ENCODE results near the gene TCTN3. TPM values are rescaled to one million over a fixed set of nuclear protein-coding genes. Genes with fewer than 3 reads are reported as not detected.

TCTN3 gene, protein sequence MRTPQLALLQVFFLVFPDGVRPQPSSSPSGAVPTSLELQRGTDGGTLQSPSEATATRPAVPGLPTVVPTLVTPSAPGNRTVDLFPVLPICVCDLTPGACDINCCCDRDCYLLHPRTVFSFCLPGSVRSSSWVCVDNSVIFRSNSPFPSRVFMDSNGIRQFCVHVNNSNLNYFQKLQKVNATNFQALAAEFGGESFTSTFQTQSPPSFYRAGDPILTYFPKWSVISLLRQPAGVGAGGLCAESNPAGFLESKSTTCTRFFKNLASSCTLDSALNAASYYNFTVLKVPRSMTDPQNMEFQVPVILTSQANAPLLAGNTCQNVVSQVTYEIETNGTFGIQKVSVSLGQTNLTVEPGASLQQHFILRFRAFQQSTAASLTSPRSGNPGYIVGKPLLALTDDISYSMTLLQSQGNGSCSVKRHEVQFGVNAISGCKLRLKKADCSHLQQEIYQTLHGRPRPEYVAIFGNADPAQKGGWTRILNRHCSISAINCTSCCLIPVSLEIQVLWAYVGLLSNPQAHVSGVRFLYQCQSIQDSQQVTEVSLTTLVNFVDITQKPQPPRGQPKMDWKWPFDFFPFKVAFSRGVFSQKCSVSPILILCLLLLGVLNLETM
- polyA plus RNA-seq: 41.2 to 45.0 TPM (median 43.0 TPM) in 3 replicates
- polyA plus RNA-seq (2011; ENCODE audit: low read depth): 6.4 TPM
- polyA plus RNA-seq (2011; cell fraction: cytosol; rRNA removed): 25.6 and 42.8 TPM in 2 replicates
- polyA plus RNA-seq (2011; cell fraction: nucleus; rRNA removed): 60.5 and 66.8 TPM in 2 replicates
- 19.5 and 27.1 TPM in 2 replicates for polyA plus RNA-seq (2012; ENCODE audit: low replicate concordance)
- 45.9 to 51.6 TPM (median 51.5 TPM) in 3 replicates for polyA minus RNA-seq
- 44.5 TPM for polyA minus RNA-seq (2011; cell fraction: cytosol; rRNA and poly(A)+ RNA removed)
- 42.4 and 53.4 TPM in 2 replicates for polyA minus RNA-seq (2011; cell fraction: nucleus; rRNA and poly(A)+ RNA removed)

DNA sequence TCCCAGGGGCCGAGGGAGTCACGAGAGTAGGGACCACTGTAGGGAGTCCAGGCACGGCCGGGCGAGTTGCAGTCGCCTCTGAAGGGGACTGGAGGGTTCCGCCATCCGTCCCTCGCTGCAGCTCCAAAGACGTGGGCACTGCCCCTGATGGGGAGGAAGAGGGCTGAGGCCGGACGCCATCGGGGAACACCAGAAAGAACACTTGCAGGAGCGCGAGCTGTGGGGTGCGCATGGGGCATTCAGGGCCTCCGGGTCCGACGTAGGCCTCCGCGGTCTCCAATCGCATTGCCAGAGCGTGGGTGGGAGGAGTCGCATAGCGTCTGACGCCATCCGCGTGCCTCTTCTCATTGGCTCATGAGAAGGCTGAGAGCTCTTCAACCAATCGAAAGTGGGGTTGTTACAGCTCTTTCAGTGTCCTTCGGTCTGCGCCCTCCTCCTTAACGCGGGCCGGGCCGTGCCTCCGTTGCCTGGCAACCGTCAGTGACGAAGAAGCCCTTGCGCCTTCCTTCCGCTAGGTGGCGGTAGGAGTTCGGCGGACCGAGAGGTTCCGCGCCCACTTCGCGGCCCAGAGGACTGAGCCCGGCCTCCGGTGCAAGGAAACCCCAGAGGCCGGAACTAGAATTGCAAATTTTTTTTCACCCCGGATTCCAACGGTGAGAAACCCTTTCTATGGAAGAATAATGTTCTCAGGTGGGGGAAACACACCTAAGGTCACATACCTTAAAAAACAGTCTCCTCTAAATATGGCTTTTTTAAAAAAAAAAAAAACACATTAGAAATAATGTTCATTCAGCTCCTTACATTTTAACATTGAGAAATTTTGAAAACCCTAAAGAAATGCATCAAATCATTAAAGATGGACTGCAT is at the start of gene TCTN3:
TCTN3 (minus strand) TSS at position 260 of the 867 bp plus-strand sequence; CDS start at position 232, 28 bp downstream.
- H3K9ac ChIP-seq (ENCODE audit: control insufficient read depth, extremely low read depth, insufficient read depth, low read length): peak within 1 kb of the TSS; percentile 94
- TF ChIP-seq, protein P1, sequence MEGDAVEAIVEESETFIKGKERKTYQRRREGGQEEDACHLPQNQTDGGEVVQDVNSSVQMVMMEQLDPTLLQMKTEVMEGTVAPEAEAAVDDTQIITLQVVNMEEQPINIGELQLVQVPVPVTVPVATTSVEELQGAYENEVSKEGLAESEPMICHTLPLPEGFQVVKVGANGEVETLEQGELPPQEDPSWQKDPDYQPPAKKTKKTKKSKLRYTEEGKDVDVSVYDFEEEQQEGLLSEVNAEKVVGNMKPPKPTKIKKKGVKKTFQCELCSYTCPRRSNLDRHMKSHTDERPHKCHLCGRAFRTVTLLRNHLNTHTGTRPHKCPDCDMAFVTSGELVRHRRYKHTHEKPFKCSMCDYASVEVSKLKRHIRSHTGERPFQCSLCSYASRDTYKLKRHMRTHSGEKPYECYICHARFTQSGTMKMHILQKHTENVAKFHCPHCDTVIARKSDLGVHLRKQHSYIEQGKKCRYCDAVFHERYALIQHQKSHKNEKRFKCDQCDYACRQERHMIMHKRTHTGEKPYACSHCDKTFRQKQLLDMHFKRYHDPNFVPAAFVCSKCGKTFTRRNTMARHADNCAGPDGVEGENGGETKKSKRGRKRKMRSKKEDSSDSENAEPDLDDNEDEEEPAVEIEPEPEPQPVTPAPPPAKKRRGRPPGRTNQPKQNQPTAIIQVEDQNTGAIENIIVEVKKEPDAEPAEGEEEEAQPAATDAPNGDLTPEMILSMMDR (optimal IDR thresholded peaks at IDR 0.05 in 1 of 3, IDR thresholded peaks at IDR 0.05 in 1 of 3, conservative IDR thresholded peaks at IDR 0.05 in 1 of 3; ENCODE audit: extremely low read depth in 1 of 3, insufficient read depth in 2 of 3, low read length in 3 of 3): peak; percentile 99
- no peak for TF ChIP-seq EZH2 (IDR thresholded peaks at IDR 0.05; ENCODE audit: low read length)
- peak; percentile 98 for DNase-seq (ENCODE audit: low read depth, low spot score)
- peak within 1 kb of the TSS; percentile 81 for H3K27ac ChIP-seq (ENCODE audit: control insufficient read depth, insufficient read depth, low read length)
- H2AFZ ChIP-seq (ENCODE audit: control insufficient read depth, low read length): peak within 1 kb of the TSS; percentile 98
- no peaks in the 10 kb centered on the region for H3K9me1 ChIP-seq (ENCODE audit: control insufficient read depth, extremely low read depth, insufficient read depth, low read length)
- no peaks in the 10 kb centered on the region for H3K27me3 ChIP-seq (ENCODE audit: control insufficient read depth, extremely low read depth, insufficient read depth, low read length)
- peak; percentile 91 for FAIRE-seq
- H3K36me3 ChIP-seq (ENCODE audit: control insufficient read depth in 2 of 2, extremely low read depth in 1 of 2, insufficient read depth in 2 of 2, low read length in 2 of 2): peaks cover 0 to 12% of the 10 kb centered on the region in 2 experiments
- H3K9me3 ChIP-seq (ENCODE audit: control insufficient read depth, low read depth, low read length): no peaks in the 10 kb centered on the region
- peaks cover 28% of the 10 kb centered on the region for H3K79me2 ChIP-seq (ENCODE audit: control insufficient read depth, insufficient read depth, low read length)
- peaks cover 5% of the 10 kb centered on the region for H3K4me1 ChIP-seq (ENCODE audit: control insufficient read depth, extremely low read depth, insufficient read depth, low read length)
- H3K4me2 ChIP-seq (ENCODE audit: control insufficient read depth, extremely low read depth, insufficient read depth, low read depth, low read length): peak within 1 kb of the TSS; percentile 65
- H3K4me3 ChIP-seq (ENCODE audit: control insufficient read depth in 2 of 3, extremely low read depth in 1 of 3, insufficient read depth in 2 of 3, low read depth in 1 of 3, low read length in 3 of 3): peak within 1 kb of the TSS; percentile 70 to 90 (median 83)
- H4K20me1 ChIP-seq (ENCODE audit: control insufficient read depth, extremely low read depth, insufficient read depth, low read length): no peaks in the 10 kb centered on the region
- dilution Hi-C loops (cut with MboI; ENCODE audit: extremely low pct_ligation_motif_present, low sequenced_read_pairs): no loop called here

DNA sequence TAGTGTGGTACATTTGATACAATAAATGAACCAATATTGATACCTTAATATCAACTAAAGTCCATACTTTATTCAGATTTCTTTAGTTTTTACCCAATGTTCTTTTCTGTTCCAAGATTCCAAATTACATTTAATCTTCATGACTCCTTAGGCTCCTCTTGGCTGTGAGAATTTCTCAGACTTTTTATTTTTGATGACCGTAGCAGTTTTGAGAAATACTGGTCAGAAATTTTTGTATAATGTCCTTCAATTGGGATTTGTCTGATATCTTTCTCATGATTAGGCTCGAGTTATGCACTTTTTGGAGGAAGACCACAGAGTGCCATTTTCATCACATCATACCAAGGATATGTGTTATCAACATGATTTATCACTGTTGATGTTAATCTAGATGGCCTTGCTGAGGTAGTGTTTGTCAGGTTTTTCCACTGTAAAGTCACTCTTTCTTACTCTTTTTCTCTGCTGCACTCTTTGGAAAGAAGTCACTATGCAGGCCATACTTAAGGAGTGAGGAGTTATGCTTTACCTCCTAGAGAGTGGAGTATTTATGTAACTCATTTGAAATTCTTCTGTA is 49.3 kb upstream of the TCTN3 start:
- H3K9me1 ChIP-seq (ENCODE audit: control insufficient read depth, extremely low read depth, insufficient read depth, low read length): no peaks in the 10 kb centered on the region
- H2AFZ ChIP-seq (ENCODE audit: control insufficient read depth, low read length): no peak overlapping the region
- no peak overlapping the region for H3K4me2 ChIP-seq (ENCODE audit: control insufficient read depth, extremely low read depth, insufficient read depth, low read depth, low read length)
- dilution Hi-C loops (cut with MboI; ENCODE audit: extremely low pct_ligation_motif_present, low sequenced_read_pairs): no loop called here
- H3K9me3 ChIP-seq (ENCODE audit: control insufficient read depth, low read depth, low read length): no peaks in the 10 kb centered on the region
- H3K4me1 ChIP-seq (ENCODE audit: control insufficient read depth, extremely low read depth, insufficient read depth, low read length): no peaks in the 10 kb centered on the region
- no peak for FAIRE-seq
- no peaks in the 10 kb centered on the region for H3K36me3 ChIP-seq (ENCODE audit: control insufficient read depth in 2 of 2, extremely low read depth in 1 of 2, insufficient read depth in 2 of 2, low read length in 2 of 2)
- no peak overlapping the region for H3K9ac ChIP-seq (ENCODE audit: control insufficient read depth, extremely low read depth, insufficient read depth, low read length)
- H3K27ac ChIP-seq (ENCODE audit: control insufficient read depth, insufficient read depth, low read length): no peak overlapping the region
- no peak for DNase-seq (ENCODE audit: low read depth, low spot score)
- no peaks in the 10 kb centered on the region for H4K20me1 ChIP-seq (ENCODE audit: control insufficient read depth, extremely low read depth, insufficient read depth, low read length)
- no peaks in the 10 kb centered on the region for H3K27me3 ChIP-seq (ENCODE audit: control insufficient read depth, extremely low read depth, insufficient read depth, low read length)
- TF ChIP-seq, protein P1 (optimal IDR thresholded peaks at IDR 0.05 in 1 of 3, IDR thresholded peaks at IDR 0.05 in 1 of 3, conservative IDR thresholded peaks at IDR 0.05 in 1 of 3; ENCODE audit: extremely low read depth in 1 of 3, insufficient read depth in 2 of 3, low read length in 3 of 3): no peak
- no peak for TF ChIP-seq EZH2 (IDR thresholded peaks at IDR 0.05; ENCODE audit: low read length)
- H3K79me2 ChIP-seq (ENCODE audit: control insufficient read depth, insufficient read depth, low read length): no peaks in the 10 kb centered on the region
- H3K4me3 ChIP-seq (ENCODE audit: control insufficient read depth in 2 of 3, extremely low read depth in 1 of 3, insufficient read depth in 2 of 3, low read depth in 1 of 3, low read length in 3 of 3): no peak overlapping the region

All from keratinocyte (primary cell).